ENCODE measurements around the gene ADAMTS13.
"Not testable (repeated sequence)": the region's sequence is repeated elsewhere in the genome, so short reads cannot be mapped to it uniquely, and the experiment has no call there.

Gene ADAMTS13

GRCh38 chr9:133387680-133388079, 34.5 kb upstream of the ADAMTS13 start:
- H3K27ac ChIP-seq: peak overlapping the region; percentile 45
- no peak for TF ChIP-seq CTCF (conservative IDR thresholded peaks at IDR 0.05)

GRCh38 chr9:133389025-133389557, 33.1 kb upstream of the ADAMTS13 start:
- H3K27ac ChIP-seq: no peak overlapping the region
- TF ChIP-seq CTCF (conservative IDR thresholded peaks at IDR 0.05): no peak

- no peak for TF ChIP-seq CTCF (conservative IDR thresholded peaks at IDR 0.05)
- H3K27ac ChIP-seq: no peak overlapping the region
Observed at GRCh38 chr9:133389562-133389961, 32.6 kb upstream of the ADAMTS13 start.

GRCh38 chr9:133390713-133391112, 31.5 kb upstream of the ADAMTS13 start:
- H3K27ac ChIP-seq: no peak overlapping the region
- no peak for TF ChIP-seq CTCF (conservative IDR thresholded peaks at IDR 0.05)

- not testable (repeated sequence) for H3K27ac ChIP-seq
Observed at GRCh38 chr9:133391449-133391848, 30.7 kb upstream of the ADAMTS13 start.

- not testable (repeated sequence) for H3K27ac ChIP-seq
Observed at GRCh38 chr9:133392308-133392707, 29.9 kb upstream of the ADAMTS13 start.

GRCh38 chr9:133393399-133393798, 28.8 kb upstream of the ADAMTS13 start:
- no peak for TF ChIP-seq CTCF (conservative IDR thresholded peaks at IDR 0.05)
- no peak overlapping the region for H3K27ac ChIP-seq

GRCh38 chr9:133394687-133395271, 27.4 kb upstream of the ADAMTS13 start:
- no peak overlapping the region for H3K27ac ChIP-seq
- TF ChIP-seq CTCF (conservative IDR thresholded peaks at IDR 0.05): no peak

- H3K27ac ChIP-seq: no peak overlapping the region
- TF ChIP-seq CTCF (conservative IDR thresholded peaks at IDR 0.05): peak; percentile 45; the same call in 1 of the 2 replicates
Observed at GRCh38 chr9:133396952-133397351, 25.2 kb upstream of the ADAMTS13 start.
